Transverse colon (tissue), 4 donors: ENCODE measurements around the gene MRAS. TPM values are rescaled to one million over a fixed set of nuclear protein-coding genes. Genes with fewer than 3 reads are reported as not detected.
A peak's percentile ranks its signal among the peaks of the same experiment; 100 is the strongest.

Experiments
- DNase-seq: peaks from one replicate; pipeline ENCODE4 v3.0.0-alpha.2; 2019
- H3K27ac ChIP-seq, 4 donors: fragments of 200-600 bp; sonication (generic); 2 replicates each; pipeline ENCODE4 v1.5.1; 2016 to 2018; ENCODE audit warnings: inconsistent platforms in 4 of 4
- H3K27me3 ChIP-seq: fragments of 200-600 bp; sonication (generic); 2 replicates; pipeline ENCODE4 v1.5.1; 2017; ENCODE audit warnings: inconsistent platforms
- H3K36me3 ChIP-seq, 4 donors: fragments of 200-600 bp; sonication (generic); 2 replicates each; pipeline ENCODE4 v1.5.1; 2017 to 2019; ENCODE audit warnings: inconsistent platforms in 4 of 4
- H3K4me1 ChIP-seq, 4 donors: fragments of 200-600 bp; sonication (generic); 2 replicates each; pipeline ENCODE4 v1.5.1; 2017 to 2020; ENCODE audit warnings: inconsistent platforms in 4 of 4
- H3K4me3 ChIP-seq, 4 donors: fragments of 200-600 bp; sonication (generic); 1 replicate in 1 of 4; 2 replicates in 3 of 4; pipeline versions ENCODE4 v1.5.1 to v1.6.1; 2017 to 2019; ENCODE audit warnings: inconsistent platforms in 4 of 4
- H3K9me3 ChIP-seq, 2 donors: fragments of 200-600 bp; sonication (generic); 2 replicates each; pipeline ENCODE4 v1.5.1; 2017 to 2019; ENCODE audit warnings: inconsistent platforms in 2 of 2
- CTCF ChIP-seq, 5 experiments: fragments of 200-600 bp in 3 of 5; fragments of 450-650 bp in 2 of 5; sonication (generic) in 3 of 5; IDR thresholded peaks; 1 replicate in 2 of 5; 2 replicates in 3 of 5; pipeline ENCODE4 v1.5.1; 2016 to 2017; ENCODE audit warnings: antibody characterized with exemption in 5 of 5, inconsistent platforms in 3 of 5, mild to moderate bottlenecking in 2 of 5, moderate library complexity in 1 of 5
- EP300 ChIP-seq: sonication (generic); formaldehyde crosslinking; IDR thresholded peaks from one replicate; pipeline ENCODE4 v1.6.1; 2017; ENCODE audit warnings: antibody characterized with exemption, low read depth
- POLR2A ChIP-seq: fragments of 450-650 bp; IDR thresholded peaks from one replicate; pipeline ENCODE4 v1.6.1; 2016; ENCODE audit warnings: antibody characterized with exemption, mild to moderate bottlenecking, moderate library complexity
- POLR2AphosphoS5 ChIP-seq, 3 donors: sonication (generic); formaldehyde crosslinking; IDR thresholded peaks; one replicate each; pipeline ENCODE4 v1.6.1; 2016; ENCODE audit warnings: antibody characterized with exemption in 3 of 3
- WGBS, 2 donors: methylation state at CpG; one replicate each; pipeline ENCODE4 v1.1.5; 2018; ENCODE audit warnings: low coverage in 1 of 2; 5-methylcytosine and 5-hydroxymethylcytosine counted together
- in situ Hi-C, 4 donors: fragments of 200-750 bp; cut with MboI; loops; one replicate each; pipeline versions ENCODE4 v1.15.0 to v1.15.1; 2017; ENCODE audit warnings: low sequenced_read_pairs in 3 of 4, low pct_ligation_motif_present in 1 of 4, low pct_unique_long_range_greater_than_20kb in 1 of 4
- intact Hi-C: fragments of 100-400 bp; cut with DNase I; formaldehyde crosslinking; loops from one replicate; pipeline ENCODE4 v1.15.1; 2023; ENCODE audit warnings: low total_unique reads
- total RNA-seq, 4 donors: library from RNA; depleted of rRNA; stranded (reverse); fragments of >200 nt; gene quantifications; one replicate each; pipeline ENCODE4 v1.1.0, GENCODE V29; 2016

Gene MRAS
- total RNA-seq, 4 donors from 2014 or later, result 3.0 to 9.6 (median 6.3) TPM

DNA sequence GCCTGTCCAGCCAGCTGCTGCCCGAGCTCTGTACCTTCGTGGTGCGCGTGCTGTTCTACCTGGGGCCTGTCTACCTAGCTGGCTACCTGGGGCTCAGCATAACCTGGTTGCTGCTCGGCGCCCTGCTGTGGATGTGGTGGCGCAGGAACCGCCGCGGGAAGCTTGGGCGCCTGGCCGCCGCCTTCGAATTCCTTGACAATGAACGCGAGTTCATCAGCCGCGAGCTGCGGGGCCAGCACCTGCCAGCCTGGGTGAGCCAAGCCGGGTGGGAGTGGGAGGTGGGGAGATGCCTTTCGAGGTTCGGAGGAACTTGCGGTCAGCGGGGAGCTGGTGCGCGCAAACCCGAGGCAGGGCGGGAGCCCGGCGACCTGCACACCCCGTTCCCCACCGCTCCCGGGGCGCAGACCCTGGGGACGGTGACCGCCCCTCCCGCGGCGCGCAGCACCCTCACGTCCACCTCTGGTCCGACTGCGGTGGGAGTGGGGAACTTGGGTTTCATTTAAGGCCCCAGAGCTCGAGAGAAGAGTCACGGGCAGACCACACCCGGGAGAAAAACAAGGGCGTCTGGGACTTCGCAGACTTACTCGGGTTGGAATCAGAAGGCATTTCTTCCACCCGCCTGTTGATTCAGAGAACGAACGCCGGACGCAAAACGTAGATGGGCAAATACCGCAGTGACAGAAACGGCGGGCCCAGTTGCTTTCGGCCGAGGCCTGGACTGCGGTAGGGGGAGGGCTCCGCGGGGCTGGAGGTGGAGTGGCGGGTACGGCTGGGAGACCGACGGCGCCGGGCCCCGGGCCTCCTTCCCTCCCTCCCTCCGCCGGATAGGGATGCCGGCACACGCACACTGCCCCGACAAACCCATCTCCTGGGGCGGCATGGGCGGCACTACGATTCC lies 86.7 kb downstream of the MRAS start:
- intact Hi-C loops (no loop called here), in situ Hi-C loops (no loop called here)
- no peak for DNase-seq
- peaks cover 50% of the 10 kb centered on the region for H3K27me3 ChIP-seq
- H3K27ac ChIP-seq, result peak overlapping the region in 3 of 4 donors; percentile 5 to 70 (median 45)
- no peaks in the 10 kb centered on the region for H3K9me3 ChIP-seq
- H3K4me1 ChIP-seq, result peaks cover 5 to 21% (median 15%) of the 10 kb centered on the region in 4 donors
- no peaks in the 10 kb centered on the region for H3K36me3 ChIP-seq
- TF ChIP-seq POLR2AphosphoS5 (IDR thresholded peaks at IDR 0.05) (no peak), POLR2A (no peak), EP300 (no peak), CTCF (IDR thresholded peaks at IDR 0.05) (no peak)
- 15% methylated on average over 59 of the region's 78 CpGs; no CpG with 5 or more reads in 1 of the 2 donors for WGBS, 2 donors
- peak overlapping the region; percentile 29 to 61 (median 50) for H3K4me3 ChIP-seq

DNA sequence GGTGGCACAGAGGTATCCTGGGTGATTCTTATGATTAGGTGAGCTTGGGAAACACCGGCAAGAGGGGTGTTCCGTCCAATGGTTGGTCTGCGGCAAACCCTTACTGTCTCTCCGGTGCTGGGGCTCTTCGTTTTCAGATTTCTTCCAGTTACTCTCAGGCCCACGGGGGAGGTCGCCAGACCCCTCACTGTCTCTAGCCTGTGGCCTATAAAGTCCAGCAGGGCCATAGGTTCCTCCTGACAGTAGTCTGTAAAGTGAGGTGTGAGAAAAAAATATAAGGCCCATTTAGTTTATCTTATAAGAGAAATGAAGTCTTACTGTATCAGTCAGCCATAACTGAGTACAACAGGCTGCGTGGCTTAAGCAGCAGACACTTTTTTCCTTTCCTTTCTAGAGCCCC lies 87.5 kb downstream of the MRAS start:
- TF ChIP-seq POLR2A (no peak), CTCF (IDR thresholded peaks at IDR 0.05) (no peak), EP300 (no peak), POLR2AphosphoS5 (IDR thresholded peaks at IDR 0.05) (no peak)
- peak overlapping the region in 1 of 4 donors; percentile 70 for H3K27ac ChIP-seq
- 87% methylated on average over 8 of the region's 8 CpGs; no CpG with 5 or more reads in 1 of the 2 donors for WGBS, 2 donors
- no peaks in the 10 kb centered on the region for H3K9me3 ChIP-seq
- DNase-seq, result no peak
- peaks cover 50% of the 10 kb centered on the region for H3K27me3 ChIP-seq
- intact Hi-C loops, result no loop called here
- peak overlapping the region in 3 of 4 donors; percentile 29 to 61 (median 40) for H3K4me3 ChIP-seq
- peaks cover 5 to 21% (median 15%) of the 10 kb centered on the region in 4 donors for H3K4me1 ChIP-seq
- in situ Hi-C loops, result no loop called here
- H3K36me3 ChIP-seq, result no peaks in the 10 kb centered on the region

GRCh38 chr3:138437281-138437680 lies 88.9 kb downstream of the MRAS start:
- no peak for TF ChIP-seq POLR2AphosphoS5 (IDR thresholded peaks at IDR 0.05)
- no peak for TF ChIP-seq POLR2A
- Histone ChIP-seq H3K36me3 (no peaks in the 10 kb centered on the region), H3K4me1 (peaks cover 5 to 21% (median 15%) of the 10 kb centered on the region in 4 donors), H3K9me3 (no peaks in the 10 kb centered on the region), H3K4me3 (no peak overlapping the region), H3K27me3 (peaks cover 47% of the 10 kb centered on the region), H3K27ac (no peak overlapping the region)
- 86% methylated on average over 6 of the region's 6 CpGs; no CpG with 5 or more reads in 1 of the 2 donors for WGBS, 2 donors
- DNase-seq, result no peak
- in situ Hi-C loops (no loop called here), intact Hi-C loops (no loop called here)

DNA sequence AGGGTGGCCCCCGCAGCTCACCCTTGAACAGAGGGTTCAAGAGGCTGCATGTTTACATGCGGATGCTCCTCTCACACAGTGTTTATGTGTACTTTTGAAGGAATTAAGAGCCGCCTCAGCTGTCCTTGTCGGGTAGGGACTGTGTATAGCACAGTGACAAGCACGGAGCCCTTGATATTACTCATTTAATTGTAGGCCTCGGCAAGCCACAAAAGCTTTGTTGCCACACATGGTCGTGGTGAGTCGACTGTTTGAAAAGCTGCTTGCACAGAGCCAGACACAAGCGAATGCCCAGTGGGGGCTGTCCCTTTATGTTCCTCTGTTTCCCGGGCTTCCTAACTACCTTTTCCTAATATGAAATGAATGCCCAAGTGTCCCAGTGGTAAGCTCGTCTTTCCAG lies 90.5 kb downstream of the MRAS start:
- Histone ChIP-seq H3K27me3 (peaks cover 31% of the 10 kb centered on the region), H3K27ac (no peak overlapping the region), H3K36me3 (no peaks in the 10 kb centered on the region), H3K4me3 (no peak overlapping the region), H3K9me3 (no peaks in the 10 kb centered on the region), H3K4me1 (peaks cover 5 to 19% (median 15%) of the 10 kb centered on the region in 4 donors)
- WGBS, 2 donors, result 71 to 79% methylated on average over 5 to 11 of the region's 11 CpGs
- in situ Hi-C loops, result no loop called here
- no peak for DNase-seq
- TF ChIP-seq CTCF (IDR thresholded peaks at IDR 0.05), result no peak
- no peak for TF ChIP-seq EP300
- intact Hi-C loops, result no loop called here
